TTC549 (cell line): ENCODE data around the gene INAFM1.

Experiments
- FAIRE-seq: peaks from 2 replicates; lab custom pipeline; 2012; peaks lifted over from hg19 to GRCh38; lab: Jason Lieb, UNC

INAFM1 gene

GRCh38 chr19:47310819-47311218 lies 36.1 kb downstream of the INAFM1 start:
- FAIRE-seq, result no peak

- no peak for FAIRE-seq
Observed at GRCh38 chr19:47312366-47313006, 37.8 kb downstream of the INAFM1 start.

- FAIRE-seq, result no peak
Observed at GRCh38 chr19:47313754-47314295, 39.1 kb downstream of the INAFM1 start.

GRCh38 chr19:47315125-47315821 lies 40.6 kb downstream of the INAFM1 start:
- no peak for FAIRE-seq

- FAIRE-seq, result no peak
Observed at GRCh38 chr19:47316513-47316912, 41.8 kb downstream of the INAFM1 start.

GRCh38 chr19:47319923-47320871 lies 45.5 kb downstream of the INAFM1 start:
- FAIRE-seq, result no peak

GRCh38 chr19:47321630-47322029 lies 46.9 kb downstream of the INAFM1 start:
- FAIRE-seq, result no peak

- FAIRE-seq, result no peak
Observed at GRCh38 chr19:47322058-47322457, 47.4 kb downstream of the INAFM1 start.

GRCh38 chr19:47323409-47323808 lies 48.7 kb downstream of the INAFM1 start:
- no peak for FAIRE-seq

- no peak for FAIRE-seq
Observed at GRCh38 chr19:47323872-47324271, 49.2 kb downstream of the INAFM1 start.

GRCh38 chr19:47324502-47324901 lies 49.8 kb downstream of the INAFM1 start:
- no peak for FAIRE-seq
